ENCODE results near the gene CNTNAP2.

DNA sequence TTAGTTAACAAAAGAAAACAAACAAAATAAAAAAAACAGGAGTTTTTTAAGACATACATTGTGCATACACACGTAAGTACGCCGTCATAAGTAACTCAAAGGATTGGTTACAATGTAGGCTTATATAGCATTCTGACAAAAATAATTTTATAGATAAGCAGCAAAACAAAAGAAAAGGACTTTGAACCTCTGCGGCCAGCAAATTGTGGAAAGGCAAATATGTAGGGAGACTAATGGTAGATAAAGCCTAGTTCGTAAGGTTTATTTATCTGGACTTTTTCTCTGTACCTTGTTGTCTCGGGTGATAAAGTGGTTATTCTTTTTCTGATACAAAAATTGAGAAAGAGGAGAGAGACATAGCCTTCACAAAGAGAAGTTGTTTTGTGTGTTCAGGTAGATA lies 891.9 kb downstream of the CNTNAP2 start:
- TF ChIP-seq CTCF (IDR thresholded peaks at IDR 0.05) (no peak), POLR2AphosphoS5 (IDR thresholded peaks at IDR 0.05) (no peak), POLR2A (IDR thresholded peaks at IDR 0.05) (no peak), EP300 (IDR thresholded peaks at IDR 0.05) (no peak)

All from suprapubic skin (tissue), 4 donors.